Sigmoid colon (tissue), 4 donors: ENCODE results near the gene ARPP21.

Source experiments
- EP300 ChIP-seq, 4 donors: sonication (generic); formaldehyde crosslinking; IDR thresholded peaks; one replicate each; pipeline ENCODE4 v1.6.1; 2017; ENCODE audit warnings: antibody characterized with exemption in 4 of 4
- POLR2A ChIP-seq, 2 donors: fragments of 450-650 bp; IDR thresholded peaks; one replicate each; pipeline ENCODE4 v1.6.1; 2016; ENCODE audit warnings: antibody characterized with exemption in 2 of 2, mild to moderate bottlenecking in 2 of 2, moderate library complexity in 2 of 2
- TF ChIP-seq, protein P1 (sequence below), 4 experiments: fragments of 450-650 bp in 3 of 4; fragments of 200-600 bp in 1 of 4; IDR thresholded peaks; one replicate each; pipeline ENCODE4 v1.5.1; 2016 to 2019; ENCODE audit warnings: antibody characterized with exemption in 4 of 4, mild to moderate bottlenecking in 3 of 4, moderate library complexity in 2 of 4

- TF ChIP-seq POLR2A (IDR thresholded peaks at IDR 0.05) (no peak), EP300 (IDR thresholded peaks at IDR 0.05) (no peak)
- TF ChIP-seq, protein P1, sequence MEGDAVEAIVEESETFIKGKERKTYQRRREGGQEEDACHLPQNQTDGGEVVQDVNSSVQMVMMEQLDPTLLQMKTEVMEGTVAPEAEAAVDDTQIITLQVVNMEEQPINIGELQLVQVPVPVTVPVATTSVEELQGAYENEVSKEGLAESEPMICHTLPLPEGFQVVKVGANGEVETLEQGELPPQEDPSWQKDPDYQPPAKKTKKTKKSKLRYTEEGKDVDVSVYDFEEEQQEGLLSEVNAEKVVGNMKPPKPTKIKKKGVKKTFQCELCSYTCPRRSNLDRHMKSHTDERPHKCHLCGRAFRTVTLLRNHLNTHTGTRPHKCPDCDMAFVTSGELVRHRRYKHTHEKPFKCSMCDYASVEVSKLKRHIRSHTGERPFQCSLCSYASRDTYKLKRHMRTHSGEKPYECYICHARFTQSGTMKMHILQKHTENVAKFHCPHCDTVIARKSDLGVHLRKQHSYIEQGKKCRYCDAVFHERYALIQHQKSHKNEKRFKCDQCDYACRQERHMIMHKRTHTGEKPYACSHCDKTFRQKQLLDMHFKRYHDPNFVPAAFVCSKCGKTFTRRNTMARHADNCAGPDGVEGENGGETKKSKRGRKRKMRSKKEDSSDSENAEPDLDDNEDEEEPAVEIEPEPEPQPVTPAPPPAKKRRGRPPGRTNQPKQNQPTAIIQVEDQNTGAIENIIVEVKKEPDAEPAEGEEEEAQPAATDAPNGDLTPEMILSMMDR (IDR thresholded peaks at IDR 0.05): no peak
Measured at GRCh38 chr3:35688826-35689225, 49.5 kb downstream of the ARPP21 start.
